HEK293T (cell line): ENCODE data around the gene TRAF2.

Source experiments
- BHLHE40 ChIP-seq: fragments of 450-650 bp; IDR thresholded peaks from 2 replicates; pipeline ENCODE4 v1.6.1; 2016; ENCODE audit warnings: mild to moderate bottlenecking, moderate library complexity, borderline replicate concordance
- CTBP1 ChIP-seq: fragments of 450-650 bp; IDR thresholded peaks from 2 replicates; pipeline ENCODE4 v1.6.1; 2016; ENCODE audit warnings: borderline replicate concordance
- ELF4 ChIP-seq: fragments of 450-650 bp; IDR thresholded peaks from 2 replicates; pipeline ENCODE4 v1.6.1; 2017; ENCODE audit warnings: antibody characterized with exemption
- FOXA1 ChIP-seq: fragments of 450-650 bp; IDR thresholded peaks from 2 replicates; pipeline ENCODE4 v1.6.1; 2016; ENCODE audit warnings: mild to moderate bottlenecking
- FOXM1 ChIP-seq: fragments of 450-650 bp; IDR thresholded peaks from 2 replicates; pipeline ENCODE4 v1.6.1; 2017; ENCODE audit warnings: mild to moderate bottlenecking, borderline replicate concordance
- L3MBTL2 ChIP-seq: fragments of 450-650 bp; conservative IDR thresholded peaks from 2 replicates; pipeline ENCODE4 v1.6.1; 2016; ENCODE audit warnings: mild to moderate bottlenecking
- PKNOX1 ChIP-seq: fragments of 450-650 bp; IDR thresholded peaks from 2 replicates; pipeline ENCODE4 v1.6.1; 2016
- SP1 ChIP-seq: fragments of 450-650 bp; IDR thresholded peaks from 2 replicates; pipeline ENCODE4 v1.6.1; 2017
- SUZ12 ChIP-seq: fragments of 450-650 bp; IDR thresholded peaks from 2 replicates; pipeline ENCODE4 v1.6.1; 2016; ENCODE audit warnings: mild to moderate bottlenecking
- ZNF384 ChIP-seq: fragments of 450-650 bp; IDR thresholded peaks from 2 replicates; pipeline ENCODE4 v1.6.1; 2016

GRCh38 chr9:136917902-136918301, 31.6 kb downstream of the TRAF2 start:
- TF ChIP-seq SP1 (no peak), BHLHE40 (no peak), L3MBTL2 (no peak), ZNF384 (no peak), FOXM1 (no peak), FOXA1 (no peak), CTBP1 (no peak), PKNOX1 (no peak), SUZ12 (no peak), ELF4 (no peak)
